ENCODE measurements around the gene AREG.
"Not testable (repeated sequence)": the region's sequence is repeated elsewhere in the genome, so short reads cannot be mapped to it uniquely, and the experiment has no call there.

Gene AREG

DNA sequence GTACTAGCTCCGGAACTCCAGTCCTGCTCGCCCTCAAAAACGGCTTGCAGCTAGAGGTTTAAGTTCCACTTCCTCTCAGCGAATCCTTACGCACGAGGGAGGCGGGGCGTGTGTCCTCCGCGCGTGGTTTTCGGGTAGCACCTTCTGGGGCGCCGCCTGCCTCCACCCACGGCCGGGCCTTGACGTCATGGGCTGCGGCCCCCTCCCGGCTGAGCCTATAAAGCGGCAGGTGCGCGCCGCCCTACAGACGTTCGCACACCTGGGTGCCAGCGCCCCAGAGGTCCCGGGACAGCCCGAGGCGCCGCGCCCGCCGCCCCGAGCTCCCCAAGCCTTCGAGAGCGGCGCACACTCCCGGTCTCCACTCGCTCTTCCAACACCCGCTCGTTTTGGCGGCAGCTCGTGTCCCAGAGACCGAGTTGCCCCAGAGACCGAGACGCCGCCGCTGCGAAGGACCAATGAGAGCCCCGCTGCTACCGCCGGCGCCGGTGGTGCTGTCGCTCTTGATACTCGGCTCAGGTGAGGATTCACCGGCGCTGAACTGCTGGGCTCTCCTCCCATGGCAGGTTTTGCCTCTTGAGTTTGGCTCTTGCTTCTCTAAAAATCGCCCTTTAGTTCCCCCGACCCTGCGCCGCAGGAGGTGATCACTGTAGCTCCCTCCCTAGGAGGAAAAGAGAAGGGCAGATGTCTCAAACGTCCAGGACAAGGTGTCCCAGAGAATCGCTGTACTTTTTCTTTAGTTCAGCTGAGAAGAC, at the start of gene AREG:
Gene AREG, plus strand, starts transcription at position 246 of the 752 bp plus-strand sequence. Its CDS starts 210 bp downstream, at position 456.
- no peak for DNase-seq

- no peak for DNase-seq
Observed at GRCh38 chr4:74395633-74396032, 49.3 kb upstream of the AREG start.

DNA sequence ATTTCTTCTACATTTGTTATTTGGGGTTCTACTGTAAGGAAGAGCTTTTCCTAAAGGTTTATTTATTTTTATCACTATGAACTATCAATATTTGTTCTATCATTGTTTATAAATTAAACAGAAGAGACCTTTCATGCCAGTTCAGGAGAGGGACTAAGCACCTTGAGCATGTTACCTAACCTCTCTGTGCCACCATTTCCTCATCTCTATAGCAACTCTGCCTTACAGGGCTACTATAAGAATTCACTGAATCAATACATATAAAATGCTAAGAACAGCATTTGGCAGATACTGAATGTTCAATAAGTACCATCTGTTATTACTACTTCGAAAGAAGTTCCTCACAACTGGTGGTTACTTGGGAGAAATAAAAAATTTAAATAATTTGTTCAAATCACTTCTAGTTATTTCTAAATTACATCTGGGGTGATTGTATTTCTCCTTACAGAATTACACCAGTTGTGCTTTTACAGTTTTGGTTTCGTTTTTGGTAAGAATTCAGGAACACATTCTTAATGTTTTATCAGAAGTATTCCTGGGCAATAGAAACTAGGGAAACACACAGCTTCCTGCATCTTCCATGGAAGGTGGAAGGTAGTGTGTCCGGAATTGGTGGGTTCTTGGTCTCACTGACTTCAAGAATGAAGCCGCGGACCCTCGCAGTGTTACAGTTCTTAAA, 47.0 kb upstream of the AREG start:
- no peak for DNase-seq

DNA sequence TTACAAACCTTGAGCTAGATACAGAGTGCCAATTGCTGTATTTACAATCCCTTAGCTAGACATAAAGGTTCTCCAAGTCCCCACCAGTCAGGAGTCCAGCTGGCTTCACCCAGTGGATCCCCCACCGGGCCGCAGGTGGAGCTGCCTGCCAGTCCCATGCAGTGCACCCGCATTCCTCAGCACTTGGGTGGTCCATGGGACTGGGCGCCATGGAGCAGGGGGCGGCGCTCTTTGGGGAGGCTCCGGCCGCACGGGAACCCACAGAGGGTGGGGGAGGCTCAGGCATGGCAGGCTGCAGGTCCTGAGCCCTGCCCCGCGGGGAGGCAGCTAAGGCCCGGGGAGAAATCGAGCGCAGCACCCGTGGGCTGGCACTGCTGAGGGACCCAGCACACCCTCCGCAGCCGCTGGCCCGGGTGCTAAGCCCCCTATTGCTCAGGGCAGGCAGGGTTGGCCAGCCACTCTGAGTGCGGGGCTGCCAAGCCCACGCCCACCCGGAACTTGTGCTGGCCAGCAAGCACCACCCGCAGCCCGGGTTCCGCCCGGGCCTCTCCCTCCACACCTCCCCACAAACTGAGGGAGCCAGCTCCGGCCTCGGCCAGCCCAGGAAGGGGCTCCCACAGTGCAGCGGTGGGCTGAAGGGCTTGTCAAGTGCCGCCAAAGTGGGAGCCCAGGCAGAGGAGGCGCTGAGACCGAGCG, 45.9 kb upstream of the AREG start:
- not testable (repeated sequence) for DNase-seq

DNA sequence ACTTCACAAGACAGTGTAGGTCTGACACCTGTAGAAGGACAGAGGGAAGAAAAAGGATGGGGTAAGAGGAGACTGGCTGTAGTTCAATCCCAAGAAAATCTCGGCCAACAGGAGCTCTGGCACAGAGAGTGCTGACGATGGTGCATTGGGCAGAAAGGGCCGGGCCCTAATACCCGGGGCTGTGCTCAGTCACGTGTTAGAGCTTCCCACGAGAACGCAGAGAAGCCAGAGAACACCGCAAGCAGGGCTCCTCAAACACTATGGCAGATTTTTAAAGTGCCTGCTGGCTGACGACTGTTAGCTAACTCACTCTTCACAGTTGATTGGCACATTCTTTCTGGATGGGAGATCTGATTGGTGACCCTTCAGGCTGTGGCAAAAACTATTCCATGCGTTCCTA, 44.5 kb upstream of the AREG start:
- no peak for DNase-seq

DNA sequence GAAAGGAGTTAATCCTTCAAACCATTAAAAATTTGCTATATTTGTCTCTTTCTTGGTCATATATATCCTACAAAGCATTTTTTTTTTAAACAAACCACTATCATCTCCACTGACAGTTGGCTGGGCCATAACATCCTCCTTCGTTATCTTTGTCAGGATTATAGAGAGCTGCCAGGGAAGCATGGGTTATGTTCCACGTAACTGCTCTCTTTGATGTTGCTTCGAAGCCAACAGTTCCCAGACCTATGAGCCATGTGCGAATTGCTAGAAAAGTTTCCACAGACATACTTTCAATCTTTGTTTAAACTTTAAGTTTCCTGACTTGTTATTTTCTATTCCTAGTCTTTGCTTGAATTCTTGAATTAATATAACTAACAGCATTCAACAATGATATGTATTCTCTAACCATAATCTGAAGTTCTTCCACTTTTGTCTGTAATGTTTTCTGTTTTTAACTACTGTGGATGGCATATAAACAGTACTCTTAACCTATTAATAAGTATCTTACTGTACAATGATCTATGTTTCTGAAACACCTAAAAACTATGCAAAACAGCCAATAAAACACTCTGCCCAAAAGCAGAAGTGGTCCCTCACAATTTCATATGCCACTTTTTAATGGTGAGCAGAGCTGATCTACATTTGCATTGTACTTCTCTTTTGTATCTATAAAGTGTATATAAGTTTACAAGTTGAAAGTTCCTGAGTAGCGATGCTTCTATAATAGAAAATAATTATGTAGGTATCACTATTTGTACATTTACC, 42.1 kb upstream of the AREG start:
- no peak for DNase-seq

DNA sequence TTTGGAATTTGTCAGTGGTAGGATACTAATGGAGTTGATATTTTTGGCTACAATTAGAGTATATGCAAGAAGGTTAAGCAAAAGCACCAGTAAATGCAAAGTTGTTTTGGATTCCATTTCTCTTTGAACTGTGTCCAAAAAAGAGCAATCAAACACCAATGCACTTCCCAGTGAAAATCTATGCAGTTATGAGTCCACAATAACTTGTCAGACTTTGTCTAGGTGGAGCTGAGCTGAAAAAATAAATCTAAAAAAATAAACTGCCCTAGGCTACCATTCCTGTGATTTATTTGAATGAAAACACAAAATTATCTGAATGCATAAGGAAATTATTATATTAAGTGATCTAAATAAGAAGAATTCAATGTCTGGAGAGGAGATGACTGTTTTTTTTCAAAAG, 37.0 kb upstream of the AREG start:
- no peak for DNase-seq

- no peak for DNase-seq
Observed at GRCh38 chr4:74408639-74409038, 36.3 kb upstream of the AREG start.

DNA sequence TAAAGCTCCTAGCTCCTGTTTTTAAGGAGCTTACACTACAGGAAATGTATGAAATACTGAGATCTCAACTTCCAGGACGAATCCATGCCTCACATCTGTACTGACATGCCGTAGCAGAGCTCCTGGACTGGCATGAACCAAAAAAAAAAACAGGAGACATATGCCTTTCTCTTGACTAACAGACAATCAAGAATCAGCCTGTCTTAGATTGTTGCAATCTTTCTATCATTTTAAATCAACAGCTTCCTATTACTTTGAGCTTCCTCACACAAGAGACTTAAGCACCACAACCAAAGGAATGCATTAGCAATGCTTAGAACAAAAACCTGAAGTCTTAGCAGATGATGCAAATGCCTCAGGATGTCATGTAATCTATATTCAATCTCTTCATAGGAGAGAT, 34.7 kb upstream of the AREG start:
- no peak for DNase-seq

- no peak for DNase-seq
Observed at GRCh38 chr4:74412225-74412624, 32.7 kb upstream of the AREG start.

GRCh38 chr4:74413265-74413664, 31.7 kb upstream of the AREG start:
- no peak for DNase-seq

GRCh38 chr4:74414149-74414809, 30.7 kb upstream of the AREG start:
- DNase-seq = no peak

- DNase-seq = no peak
Observed at GRCh38 chr4:74415602-74416300, 29.2 kb upstream of the AREG start.

GRCh38 chr4:74418063-74418670, 26.8 kb upstream of the AREG start:
- DNase-seq = no peak

DNA sequence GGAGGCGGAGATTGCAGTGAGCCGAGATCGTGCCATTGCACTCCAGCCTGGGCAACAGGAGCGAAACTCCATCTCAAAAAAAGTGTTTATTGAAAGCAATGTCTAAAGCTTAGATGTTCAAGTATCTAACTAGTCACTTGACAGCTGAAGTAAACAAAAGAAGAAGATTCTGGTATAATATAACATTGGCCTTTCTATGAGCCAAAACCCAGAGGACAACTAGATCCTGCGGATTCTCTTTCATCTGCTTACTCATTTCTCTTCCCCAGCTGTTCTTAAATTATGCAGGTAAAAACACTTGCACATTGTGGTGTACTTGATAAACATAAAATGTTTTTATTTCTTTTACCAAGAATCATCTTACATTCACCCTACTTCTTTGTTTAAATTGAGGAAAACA, 24.1 kb upstream of the AREG start:
- DNase-seq = no peak

- no peak for DNase-seq
Observed at GRCh38 chr4:74423104-74423503, 21.8 kb upstream of the AREG start.

- no peak for DNase-seq
Observed at GRCh38 chr4:74424111-74424510, 20.8 kb upstream of the AREG start.

GRCh38 chr4:74426101-74426500, 18.8 kb upstream of the AREG start:
- no peak for DNase-seq

GRCh38 chr4:74428276-74428675, 16.7 kb upstream of the AREG start:
- DNase-seq = no peak

DNA sequence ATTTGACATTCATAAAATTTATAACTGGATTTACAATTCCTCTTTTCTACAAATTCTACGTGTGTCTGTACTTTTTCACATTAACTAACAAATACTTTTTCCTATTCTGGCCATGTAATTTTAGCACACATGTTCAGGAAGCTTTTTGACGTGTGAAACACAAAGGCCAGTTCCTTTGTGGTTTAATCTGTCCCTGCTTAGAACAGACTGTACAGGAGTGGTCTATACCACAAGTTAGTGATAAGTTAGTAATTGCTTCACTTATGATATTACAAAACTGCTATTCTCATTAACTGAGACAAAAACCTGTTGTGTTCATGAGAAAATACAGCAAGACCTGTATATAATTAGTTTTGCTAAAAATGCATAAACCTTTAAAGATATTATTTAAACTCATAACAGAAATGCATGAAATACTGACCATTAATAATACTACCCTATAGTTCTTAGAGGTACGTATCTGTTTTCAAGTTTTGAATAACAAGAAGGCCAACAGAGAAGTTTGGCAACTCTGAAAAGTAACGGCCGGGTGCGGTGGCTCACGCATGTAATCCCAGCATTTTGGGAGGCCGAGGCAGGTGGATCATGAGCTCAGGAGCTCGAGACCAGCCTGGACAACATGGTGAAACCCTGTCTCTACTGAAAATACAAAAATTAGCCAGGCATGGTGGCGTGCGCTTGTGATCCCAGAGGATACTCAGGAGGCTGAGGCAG, 13.7 kb upstream of the AREG start:
- DNase-seq = no peak

GRCh38 chr4:74433043-74433442, 11.9 kb upstream of the AREG start:
- DNase-seq = no peak

Data from cortex of kidney (tissue), 1 donor.